HG03175 (cell line): Measurements from ENCODE around the gene CARD14.
"Not testable (repeated sequence)": the region's sequence is repeated elsewhere in the genome, so short reads cannot be mapped to it uniquely, and the experiment has no call there.

Source experiments
- ATAC-seq: cut with Tn5 transposase; IDR thresholded peaks from one replicate; pipeline ENCODE4 v1.9.1; 2021; ENCODE audit warnings: mild to moderate bottlenecking, moderate library complexity; ENCODE audit not compliant: unreplicated experiment

CARD14 gene

DNA sequence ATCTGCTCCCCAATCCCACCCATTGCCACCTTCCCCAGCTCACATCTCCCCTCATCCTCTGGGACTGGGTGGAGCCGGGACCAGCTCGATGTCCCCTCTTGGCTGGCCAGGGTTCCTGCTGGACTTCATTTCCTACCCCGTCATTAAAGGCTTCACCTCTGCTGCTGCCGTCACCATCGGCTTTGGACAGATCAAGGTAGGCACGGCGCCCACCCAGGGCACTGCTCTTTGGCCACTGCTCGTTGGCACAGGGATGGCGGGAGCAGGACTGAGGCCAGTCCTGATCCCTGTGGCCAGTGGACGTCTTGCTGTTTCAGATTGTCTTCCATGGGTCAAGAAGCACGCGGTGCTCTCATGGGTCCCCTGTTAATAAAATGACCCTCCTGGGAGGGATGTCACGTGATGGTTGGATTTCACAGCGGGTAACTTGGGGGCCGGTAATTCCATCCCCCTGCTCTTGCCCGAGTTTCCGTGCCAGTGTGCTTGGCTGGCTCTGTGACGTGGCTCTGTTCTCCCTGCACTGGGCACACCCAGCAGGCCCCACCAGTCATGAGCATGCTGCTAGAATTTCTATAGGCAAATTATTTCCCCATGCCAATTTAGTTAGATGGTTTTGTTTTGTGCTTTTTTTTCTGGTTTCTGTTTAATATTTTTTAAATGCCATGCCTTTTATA lies 53.4 kb downstream of the CARD14 start:
- no peak for ATAC-seq

DNA sequence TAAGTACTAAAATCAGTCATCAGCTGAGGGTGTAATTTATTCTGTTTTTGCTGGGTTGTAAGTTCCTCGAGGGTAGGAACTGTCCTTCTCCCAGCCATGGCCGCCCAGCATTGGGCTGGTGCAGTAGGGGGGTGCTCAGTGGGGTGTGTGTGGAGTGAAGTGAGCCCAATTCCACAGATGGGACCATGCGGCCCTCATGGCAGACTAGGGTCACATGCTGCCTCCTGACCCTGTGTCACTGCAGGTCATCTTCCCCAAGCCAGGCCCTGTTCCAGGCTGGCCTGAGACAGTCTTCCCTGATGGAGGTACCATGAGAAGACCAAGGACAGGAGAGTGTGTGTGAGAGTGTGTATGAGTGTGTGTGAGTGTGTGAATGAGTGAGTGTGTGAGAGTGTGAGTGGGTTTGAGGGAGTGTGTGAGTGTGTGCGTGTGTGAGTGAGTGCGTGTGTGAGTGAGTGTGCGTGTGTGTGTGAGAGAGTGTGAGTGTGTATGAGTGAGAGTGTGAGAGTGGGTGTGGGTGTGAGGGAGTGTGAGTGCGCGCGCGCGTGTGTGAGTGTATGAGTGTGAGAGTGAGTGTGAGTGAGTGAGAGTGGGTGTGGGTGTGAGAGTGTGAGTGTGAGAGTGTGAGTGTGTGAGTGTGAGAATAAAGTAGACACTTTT lies 54.1 kb downstream of the CARD14 start:
- ATAC-seq, result no peak

- ATAC-seq, result no peak
Observed at GRCh38 chr17:80224683-80225082, 54.9 kb downstream of the CARD14 start.

- no peak for ATAC-seq
Observed at GRCh38 chr17:80225230-80225629, 55.4 kb downstream of the CARD14 start.

- no peak for ATAC-seq
Observed at GRCh38 chr17:80227156-80227555, 57.3 kb downstream of the CARD14 start.

DNA sequence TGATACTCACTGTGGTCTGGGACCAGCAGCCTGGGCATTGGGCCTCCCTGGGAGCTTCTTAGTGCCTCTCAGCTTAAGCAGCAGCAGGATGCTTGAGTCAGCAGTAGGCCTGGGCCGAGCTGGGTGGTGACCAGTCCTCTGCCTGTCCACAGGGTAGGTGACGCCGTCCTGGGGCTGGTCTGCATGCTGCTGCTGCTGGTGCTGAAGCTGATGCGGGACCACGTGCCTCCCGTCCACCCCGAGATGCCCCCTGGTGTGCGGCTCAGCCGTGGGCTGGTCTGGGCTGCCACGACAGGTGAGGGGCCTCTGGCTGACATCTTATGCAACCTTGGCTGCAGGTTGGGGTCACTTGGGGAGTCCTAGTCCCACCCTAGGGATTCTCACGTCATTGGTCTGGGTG lies 57.8 kb downstream of the CARD14 start:
- no peak for ATAC-seq

DNA sequence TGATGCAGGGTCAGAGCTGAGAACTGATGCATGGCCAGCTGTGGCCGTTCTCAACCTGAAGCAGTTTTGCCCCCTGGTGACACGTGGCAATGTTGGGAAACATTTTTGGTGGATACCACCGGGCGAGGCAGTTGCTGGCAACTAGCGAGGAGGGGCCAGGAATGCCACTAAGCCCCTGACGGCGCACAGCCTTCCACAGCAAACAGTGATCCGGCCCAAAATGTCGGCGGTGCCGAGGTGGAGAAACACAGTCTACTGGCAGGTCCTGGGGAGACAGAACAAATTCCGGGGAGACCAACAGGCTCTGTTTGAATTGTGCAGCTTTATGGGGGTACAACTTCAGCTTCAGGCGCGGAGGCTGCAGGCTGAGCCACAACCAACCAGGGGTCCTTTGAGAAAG lies 58.6 kb downstream of the CARD14 start:
- no peak for ATAC-seq

DNA sequence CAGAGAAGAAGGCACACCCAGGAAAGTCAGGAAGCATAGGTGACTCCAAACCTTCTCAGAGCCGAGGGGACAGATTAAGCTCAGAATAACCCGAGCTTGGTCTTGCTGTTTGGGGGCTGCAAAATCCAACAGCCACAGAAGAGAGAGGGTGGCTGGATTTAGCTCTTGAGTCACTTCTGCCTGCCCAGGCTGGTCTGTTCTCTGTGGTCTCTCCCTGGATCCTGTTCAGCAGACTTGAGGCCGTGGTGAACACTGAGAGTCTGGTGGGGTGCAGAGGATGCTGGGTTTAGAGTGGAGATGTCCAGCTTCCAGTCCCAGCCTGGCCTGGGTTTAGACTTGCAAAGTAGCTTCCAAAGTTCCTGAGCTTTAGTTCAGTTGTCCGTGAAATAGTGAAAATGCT lies 59.2 kb downstream of the CARD14 start:
- ATAC-seq, result no peak

GRCh38 chr17:80232438-80232837 lies 62.6 kb downstream of the CARD14 start:
- ATAC-seq, result no peak

DNA sequence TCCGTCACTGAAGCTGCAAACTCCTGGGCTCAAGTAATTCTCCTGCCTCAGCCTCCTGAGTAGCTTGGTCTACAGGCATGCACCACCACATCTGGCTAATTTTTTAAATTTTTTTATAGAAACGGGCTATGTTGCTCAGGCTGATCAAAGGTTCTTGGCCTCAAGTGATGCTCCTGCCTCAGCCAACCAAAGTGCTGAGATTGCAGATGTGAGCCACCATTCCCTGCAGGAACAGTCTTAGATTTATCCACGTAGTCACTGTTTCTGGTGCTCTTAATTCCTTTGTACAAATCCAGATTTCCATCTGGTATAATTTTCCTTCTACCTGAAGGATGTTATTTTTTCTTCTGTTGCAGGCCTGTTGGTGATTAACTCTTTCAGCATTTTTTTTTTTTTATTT lies 63.4 kb downstream of the CARD14 start:
- no peak for ATAC-seq

- ATAC-seq, result no peak
Observed at GRCh38 chr17:80236911-80237310, 67.1 kb downstream of the CARD14 start.

DNA sequence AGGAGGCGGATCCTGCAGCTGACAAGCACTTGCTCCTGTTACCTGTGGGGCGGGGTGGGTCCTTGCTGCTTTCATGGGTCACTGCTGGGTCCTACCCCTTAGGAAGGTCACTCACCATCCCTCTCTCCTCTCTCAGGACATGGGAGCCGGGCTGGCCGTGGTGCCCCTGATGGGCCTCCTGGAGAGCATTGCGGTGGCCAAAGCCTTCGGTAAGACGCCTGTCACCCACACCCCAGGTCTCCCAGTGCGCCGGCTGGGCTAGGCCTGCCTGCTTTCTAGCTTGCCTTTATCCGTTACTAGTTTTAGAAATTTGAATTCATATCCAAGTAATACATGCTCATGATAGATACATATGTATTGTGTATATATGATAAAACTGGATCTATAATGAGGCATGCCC lies 67.6 kb downstream of the CARD14 start:
- no peak for ATAC-seq

- ATAC-seq, result no peak
Observed at GRCh38 chr17:80242505-80242904, 72.7 kb downstream of the CARD14 start.

DNA sequence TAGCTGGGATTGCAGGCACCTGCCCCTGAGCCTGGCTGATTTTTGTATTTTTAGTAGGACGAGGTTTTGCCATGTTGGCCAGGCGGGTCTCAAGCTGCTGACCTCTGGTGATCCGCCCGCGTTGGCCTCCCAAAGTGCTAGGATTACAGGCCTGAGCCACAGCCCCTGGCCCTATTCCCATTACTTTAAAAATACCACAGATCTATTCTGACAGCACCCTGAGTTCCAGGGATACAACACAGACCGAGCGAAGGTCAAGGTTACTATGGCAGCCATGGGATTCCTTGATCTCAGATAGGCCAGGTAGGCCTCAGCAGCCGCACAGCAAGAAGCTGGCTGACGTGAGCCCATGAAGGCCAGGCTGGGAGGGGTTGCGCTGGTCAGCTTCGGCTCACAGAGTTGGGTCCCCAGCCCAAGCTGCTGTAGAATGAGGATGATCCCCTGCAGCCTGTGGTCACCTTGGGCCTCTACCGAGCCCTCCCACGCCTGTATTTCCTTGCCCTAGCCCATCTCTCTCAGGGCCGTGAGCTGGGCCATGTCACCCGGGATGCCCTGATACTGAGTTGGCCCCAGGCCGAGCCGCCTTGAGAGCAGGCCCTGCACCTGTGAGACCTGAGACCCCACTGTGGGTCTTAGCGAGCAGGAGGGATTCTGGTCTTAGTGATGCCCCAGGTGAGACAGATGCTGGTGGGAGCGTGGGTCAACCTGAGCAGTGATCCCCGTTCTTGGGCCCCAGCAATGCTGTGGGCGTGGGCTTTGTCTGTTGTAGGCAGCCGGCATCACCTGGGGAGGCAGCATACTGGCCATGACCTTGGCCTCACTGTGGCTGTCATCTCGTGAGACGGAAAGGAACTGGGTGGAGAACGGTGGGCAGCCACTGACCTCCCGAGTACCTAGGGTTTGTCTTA lies 74.0 kb downstream of the CARD14 start:
- no peak for ATAC-seq

- not testable (repeated sequence) for ATAC-seq
Observed at GRCh38 chr17:80244448-80244847, 74.6 kb downstream of the CARD14 start.

- ATAC-seq, result no peak
Observed at GRCh38 chr17:80244871-80245509, 75.2 kb downstream of the CARD14 start.

DNA sequence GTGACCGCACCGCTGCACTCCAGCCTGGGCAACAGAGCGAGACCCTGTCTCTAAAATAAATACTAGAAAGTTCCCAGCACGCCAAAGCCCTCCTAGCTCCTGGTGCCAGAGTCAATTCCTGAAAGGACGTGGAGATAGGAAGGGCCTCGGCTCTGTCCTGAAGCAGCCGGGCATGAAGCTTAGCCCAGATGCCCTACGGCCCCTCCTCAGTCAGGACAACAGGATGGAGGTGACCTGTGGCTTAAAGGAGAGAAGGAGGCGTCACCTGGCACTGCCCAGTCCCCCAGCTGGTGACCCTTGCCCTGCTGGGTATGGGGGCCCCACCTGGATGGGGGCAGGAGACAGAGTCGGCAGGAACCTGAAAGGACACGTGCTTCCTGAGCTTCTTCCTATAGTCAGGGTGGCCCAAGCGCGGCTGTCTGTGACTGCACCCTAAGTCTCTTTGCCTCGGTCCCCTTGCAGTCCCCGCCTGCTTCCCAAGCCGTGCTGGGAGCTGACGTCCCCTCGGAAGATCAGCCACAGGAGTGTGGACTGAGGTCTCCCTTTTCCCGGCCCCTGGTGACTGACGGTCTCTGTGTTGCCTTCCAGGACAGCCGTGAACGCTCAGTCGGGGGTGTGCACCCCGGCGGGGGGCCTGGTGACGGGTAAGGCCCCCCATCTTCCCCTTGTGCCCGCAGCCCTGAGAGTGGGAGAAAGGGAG lies 75.9 kb downstream of the CARD14 start:
- no peak for ATAC-seq

DNA sequence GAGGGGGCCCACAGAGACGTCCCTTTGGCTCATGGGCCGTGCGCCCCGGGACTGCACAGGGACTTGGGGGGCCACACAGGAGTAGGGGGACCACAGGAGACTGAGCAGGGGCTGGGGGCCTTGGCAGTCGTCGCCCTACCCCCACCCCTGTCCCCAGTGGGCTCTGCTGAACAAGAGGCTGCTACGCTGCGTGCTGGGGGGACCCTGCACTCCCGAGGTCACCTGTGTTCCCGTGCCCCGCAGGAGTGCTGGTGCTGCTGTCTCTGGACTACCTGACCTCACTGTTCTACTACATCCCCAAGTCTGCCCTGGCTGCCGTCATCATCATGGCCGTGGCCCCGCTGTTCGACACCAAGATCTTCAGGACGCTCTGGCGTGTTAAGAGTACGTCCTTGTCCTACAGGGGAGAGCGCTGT lies 76.4 kb downstream of the CARD14 start:
- no peak for ATAC-seq

DNA sequence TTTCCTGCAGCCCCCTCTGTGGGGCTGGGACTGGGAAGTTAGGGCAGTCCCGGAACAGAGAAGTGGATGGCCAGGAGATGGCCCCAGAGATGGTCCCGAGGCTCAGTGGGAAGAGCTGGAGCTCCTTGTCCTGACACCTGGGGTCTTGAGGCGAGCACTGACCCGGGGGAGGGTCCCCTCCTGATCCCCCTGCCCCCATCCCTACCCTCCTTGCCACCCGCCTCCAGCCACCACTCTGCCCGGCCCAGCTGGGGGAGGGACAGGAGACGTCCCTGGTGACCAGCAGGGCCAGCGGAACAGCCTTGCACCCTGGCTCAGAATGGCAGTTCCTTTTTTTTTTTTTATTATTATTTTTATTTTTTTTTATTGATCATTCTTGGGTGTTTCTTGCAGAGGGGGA lies 76.9 kb downstream of the CARD14 start:
- ATAC-seq, result no peak

DNA sequence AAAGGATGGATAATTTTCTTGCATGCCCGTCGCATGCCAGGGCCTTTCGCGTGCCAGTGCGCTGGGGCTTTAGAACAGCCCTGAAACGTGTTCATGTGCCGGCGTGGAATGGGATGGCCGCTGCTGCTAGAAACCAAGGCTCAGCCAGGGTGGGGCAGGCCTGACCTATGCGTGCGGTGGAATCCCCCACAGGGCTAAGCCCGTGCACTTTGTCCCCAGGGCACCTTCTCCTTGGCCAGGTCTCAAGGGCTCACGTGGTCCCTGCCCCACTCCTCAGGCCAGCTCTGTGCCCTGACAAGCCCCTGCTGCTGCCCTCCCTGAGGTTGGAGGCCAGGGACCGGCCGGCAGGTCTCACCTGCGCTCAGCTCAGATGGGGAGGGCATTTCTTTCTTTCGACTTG lies 77.7 kb downstream of the CARD14 start:
- ATAC-seq, result no peak
